Measurements from ENCODE around the gene BCCIP.

Gene BCCIP

DNA sequence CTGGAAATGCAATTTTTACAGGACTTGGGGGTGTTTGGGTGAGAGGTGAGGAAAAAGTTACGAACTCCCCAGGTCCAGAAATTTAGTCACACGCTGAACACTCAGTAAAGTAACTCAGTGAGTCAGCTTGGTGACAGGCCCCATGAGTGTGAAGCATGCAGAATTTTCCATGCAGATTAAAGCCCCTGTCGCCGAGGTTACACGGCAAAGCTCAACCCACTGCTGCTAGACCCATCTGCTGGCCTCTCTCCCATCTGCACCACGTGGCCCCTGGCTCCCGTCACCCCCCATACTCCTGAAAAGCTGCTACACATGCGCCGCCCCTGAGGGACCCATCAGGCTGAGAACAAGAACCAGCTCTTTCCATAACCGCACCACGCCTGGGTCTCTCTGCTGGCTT lies 40.7 kb upstream of the BCCIP start:
- Histone ChIP-seq H3K9ac (no peak overlapping the region), H3K9me3 (ENCODE audit: control insufficient read depth, low read length) (no peaks in the 10 kb centered on the region), H3K27ac (no peak overlapping the region), H3K4me3 (ENCODE audit: low read depth, low read length) (no peak overlapping the region), H3K36me3 (ENCODE audit: control insufficient read depth, insufficient read depth, low read length) (no peaks in the 10 kb centered on the region), H3K79me2 (no peaks in the 10 kb centered on the region), H3K4me2 (ENCODE audit: low read length) (no peak overlapping the region), H3K27me3 (ENCODE audit: control insufficient read depth, insufficient read depth, low read length) (no peaks in the 10 kb centered on the region), H2AFZ (no peak overlapping the region), H3K4me1 (no peaks in the 10 kb centered on the region)
- TF ChIP-seq, protein P1, sequence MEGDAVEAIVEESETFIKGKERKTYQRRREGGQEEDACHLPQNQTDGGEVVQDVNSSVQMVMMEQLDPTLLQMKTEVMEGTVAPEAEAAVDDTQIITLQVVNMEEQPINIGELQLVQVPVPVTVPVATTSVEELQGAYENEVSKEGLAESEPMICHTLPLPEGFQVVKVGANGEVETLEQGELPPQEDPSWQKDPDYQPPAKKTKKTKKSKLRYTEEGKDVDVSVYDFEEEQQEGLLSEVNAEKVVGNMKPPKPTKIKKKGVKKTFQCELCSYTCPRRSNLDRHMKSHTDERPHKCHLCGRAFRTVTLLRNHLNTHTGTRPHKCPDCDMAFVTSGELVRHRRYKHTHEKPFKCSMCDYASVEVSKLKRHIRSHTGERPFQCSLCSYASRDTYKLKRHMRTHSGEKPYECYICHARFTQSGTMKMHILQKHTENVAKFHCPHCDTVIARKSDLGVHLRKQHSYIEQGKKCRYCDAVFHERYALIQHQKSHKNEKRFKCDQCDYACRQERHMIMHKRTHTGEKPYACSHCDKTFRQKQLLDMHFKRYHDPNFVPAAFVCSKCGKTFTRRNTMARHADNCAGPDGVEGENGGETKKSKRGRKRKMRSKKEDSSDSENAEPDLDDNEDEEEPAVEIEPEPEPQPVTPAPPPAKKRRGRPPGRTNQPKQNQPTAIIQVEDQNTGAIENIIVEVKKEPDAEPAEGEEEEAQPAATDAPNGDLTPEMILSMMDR (IDR thresholded peaks at IDR 0.05): no peak

DNA sequence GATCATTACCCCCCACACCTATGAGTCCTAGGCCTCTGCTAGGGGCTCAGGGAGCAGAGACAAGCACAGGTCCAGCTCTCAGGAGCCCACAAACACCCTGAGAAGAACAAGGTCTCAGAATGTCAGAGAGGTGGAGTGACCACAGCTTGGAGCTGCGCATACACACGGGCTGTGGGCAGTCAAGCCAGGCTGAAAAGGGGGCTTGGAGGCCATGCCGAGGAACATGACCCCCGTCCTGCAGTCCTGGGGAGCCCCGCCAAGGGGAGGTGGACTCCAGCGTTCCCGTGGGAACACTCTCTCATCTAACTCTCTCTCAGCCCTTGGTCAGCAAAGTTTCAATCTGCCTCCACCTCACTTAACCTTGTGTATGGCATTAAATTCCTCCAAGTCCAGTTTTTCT lies 39.9 kb upstream of the BCCIP start:
- H3K79me2 ChIP-seq: no peaks in the 10 kb centered on the region
- no peaks in the 10 kb centered on the region for H3K9me3 ChIP-seq (ENCODE audit: control insufficient read depth, low read length)
- H3K4me3 ChIP-seq (ENCODE audit: low read depth, low read length): no peak overlapping the region
- no peak overlapping the region for H3K27ac ChIP-seq
- no peaks in the 10 kb centered on the region for H3K27me3 ChIP-seq (ENCODE audit: control insufficient read depth, insufficient read depth, low read length)
- no peaks in the 10 kb centered on the region for H3K36me3 ChIP-seq (ENCODE audit: control insufficient read depth, insufficient read depth, low read length)
- no peak overlapping the region for H3K4me2 ChIP-seq (ENCODE audit: low read length)
- H3K4me1 ChIP-seq: no peaks in the 10 kb centered on the region
- TF ChIP-seq, protein P1 (IDR thresholded peaks at IDR 0.05): no peak
- no peak overlapping the region for H3K9ac ChIP-seq
- no peak overlapping the region for H2AFZ ChIP-seq

DNA sequence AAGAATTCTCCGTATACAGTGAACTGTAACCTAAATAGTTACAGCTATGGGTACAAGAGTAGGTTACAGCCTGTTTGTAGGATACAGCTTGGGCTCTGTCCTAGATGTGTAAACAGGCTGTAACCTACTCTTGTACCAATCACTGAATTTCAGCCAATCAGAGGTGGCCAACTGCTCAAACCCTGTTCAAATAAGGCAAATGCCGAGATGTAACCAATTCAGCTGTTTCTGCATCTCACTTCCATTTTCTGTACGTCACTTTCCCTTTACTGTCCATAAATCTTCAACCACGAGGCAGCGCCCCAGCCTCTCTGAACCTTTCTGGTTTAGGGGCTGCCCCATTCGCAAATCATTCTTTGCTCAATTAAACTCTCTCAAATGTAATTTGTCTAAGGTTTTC lies 39.4 kb upstream of the BCCIP start:
- Histone ChIP-seq H3K79me2 (no peaks in the 10 kb centered on the region), H3K4me3 (ENCODE audit: low read depth, low read length) (no peak overlapping the region), H3K27ac (no peak overlapping the region), H3K9me3 (ENCODE audit: control insufficient read depth, low read length) (no peaks in the 10 kb centered on the region), H3K4me1 (peaks cover 1% of the 10 kb centered on the region), H3K36me3 (ENCODE audit: control insufficient read depth, insufficient read depth, low read length) (no peaks in the 10 kb centered on the region), H3K4me2 (ENCODE audit: low read length) (no peak overlapping the region), H3K27me3 (ENCODE audit: control insufficient read depth, insufficient read depth, low read length) (no peaks in the 10 kb centered on the region), H2AFZ (no peak overlapping the region), H3K9ac (no peak overlapping the region)
- TF ChIP-seq, protein P1 (IDR thresholded peaks at IDR 0.05): no peak

DNA sequence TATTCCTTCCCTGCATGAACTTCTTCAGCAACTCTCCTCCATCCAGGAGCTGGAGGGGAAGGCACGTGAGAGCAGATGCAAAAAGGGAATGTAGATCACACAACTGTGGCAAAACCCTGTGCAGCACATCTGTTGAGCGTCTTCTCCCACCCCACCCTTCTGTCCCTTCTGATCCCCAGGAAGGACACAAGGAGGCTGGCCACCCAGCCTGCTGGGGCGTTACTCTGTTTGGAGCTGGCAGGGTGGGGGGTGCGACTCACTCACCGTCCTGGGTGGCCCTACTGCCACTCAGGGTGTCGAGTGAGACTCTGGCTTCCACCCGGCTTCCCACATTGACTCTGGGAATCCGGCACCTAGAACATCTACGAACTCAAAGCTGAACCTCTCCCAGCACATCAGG lies 37.6 kb upstream of the BCCIP start:
- Histone ChIP-seq H3K27me3 (ENCODE audit: control insufficient read depth, insufficient read depth, low read length) (no peaks in the 10 kb centered on the region), H3K9me3 (ENCODE audit: control insufficient read depth, low read length) (no peaks in the 10 kb centered on the region), H2AFZ (no peak overlapping the region), H3K9ac (no peak overlapping the region), H3K27ac (no peak overlapping the region), H3K79me2 (no peaks in the 10 kb centered on the region), H3K4me1 (peaks cover 12% of the 10 kb centered on the region), H3K36me3 (ENCODE audit: control insufficient read depth, insufficient read depth, low read length) (no peaks in the 10 kb centered on the region), H3K4me2 (ENCODE audit: low read length) (no peak overlapping the region), H3K4me3 (ENCODE audit: low read depth, low read length) (no peak overlapping the region)
- TF ChIP-seq, protein P1 (IDR thresholded peaks at IDR 0.05): no peak

DNA sequence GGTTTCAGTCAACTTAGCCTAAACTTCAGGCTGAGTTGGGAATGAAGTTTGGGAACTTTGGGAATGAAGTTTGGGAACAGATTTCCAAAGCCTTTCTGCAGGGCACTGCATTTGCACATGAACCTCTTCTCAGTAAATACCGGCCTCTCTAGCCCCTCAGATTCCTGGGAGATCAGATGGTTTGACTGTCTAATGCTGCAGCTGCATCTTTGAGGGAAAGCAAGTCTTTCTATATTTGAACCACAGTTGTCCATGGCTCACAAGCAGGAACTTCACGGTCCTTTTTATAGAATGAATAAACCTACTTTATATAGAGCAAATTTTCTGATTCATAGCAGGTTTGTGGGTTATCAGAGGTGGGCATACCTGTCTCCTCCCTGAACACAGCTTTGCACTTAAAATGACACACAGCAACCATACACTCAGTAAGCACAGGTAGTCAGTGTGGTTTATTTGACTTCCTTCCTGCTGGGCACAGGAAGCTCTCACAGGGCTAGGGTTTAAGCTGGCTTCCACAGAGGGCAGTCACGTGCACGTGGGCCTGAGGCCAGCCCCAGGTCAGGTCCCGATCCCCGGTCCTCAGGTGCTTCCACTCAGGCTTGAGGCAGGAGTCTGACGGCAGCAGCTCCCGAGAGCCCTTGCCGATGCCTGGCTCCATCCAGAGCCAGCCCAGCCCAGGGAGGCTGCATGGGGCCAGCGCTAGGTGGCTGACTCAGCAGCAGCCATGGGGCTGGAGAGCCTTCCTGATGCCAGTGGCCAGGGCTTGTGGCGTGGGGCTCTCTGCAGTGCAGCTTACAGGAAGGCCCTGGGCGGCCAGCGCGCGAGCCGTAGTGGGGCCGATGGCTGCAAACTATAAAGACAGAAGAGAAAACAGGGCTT lies 35.0 kb upstream of the BCCIP start:
- no peak overlapping the region for H2AFZ ChIP-seq
- H3K4me3 ChIP-seq (ENCODE audit: low read depth, low read length): no peak overlapping the region
- no peaks in the 10 kb centered on the region for H3K27me3 ChIP-seq (ENCODE audit: control insufficient read depth, insufficient read depth, low read length)
- no peak overlapping the region for H3K4me2 ChIP-seq (ENCODE audit: low read length)
- no peaks in the 10 kb centered on the region for H3K36me3 ChIP-seq (ENCODE audit: control insufficient read depth, insufficient read depth, low read length)
- peaks cover 12% of the 10 kb centered on the region for H3K4me1 ChIP-seq
- H3K9ac ChIP-seq: no peak overlapping the region
- H3K79me2 ChIP-seq: no peaks in the 10 kb centered on the region
- no peak overlapping the region for H3K27ac ChIP-seq
- no peaks in the 10 kb centered on the region for H3K9me3 ChIP-seq (ENCODE audit: control insufficient read depth, low read length)
- TF ChIP-seq, protein P1 (IDR thresholded peaks at IDR 0.05): no peak

Data from parathyroid adenoma (tissue), 2 donors.